Measurements from ENCODE around the gene DST.

Gene DST

GRCh38 chr6:56481957-56482356 lies 160.7 kb downstream of the DST start:
- DNase-seq (ENCODE audit: low spot score): no peak

- no peak for DNase-seq (ENCODE audit: low spot score)
Observed at GRCh38 chr6:56480654-56481337, 161.9 kb downstream of the DST start.

- DNase-seq (ENCODE audit: low spot score): no peak
Observed at GRCh38 chr6:56480246-56480645, 162.4 kb downstream of the DST start.

GRCh38 chr6:56479381-56479780 lies 163.3 kb downstream of the DST start:
- no peak for DNase-seq (ENCODE audit: low spot score)

GRCh38 chr6:56478202-56478601 lies 164.5 kb downstream of the DST start:
- DNase-seq (ENCODE audit: low spot score): no peak

GRCh38 chr6:56477241-56477640 lies 165.4 kb downstream of the DST start:
- no peak for DNase-seq (ENCODE audit: low spot score)

GRCh38 chr6:56475736-56476457 lies 166.8 kb downstream of the DST start:
- no peak for DNase-seq (ENCODE audit: low spot score)

- no peak for DNase-seq (ENCODE audit: low spot score)
Observed at GRCh38 chr6:56474532-56474931, 168.2 kb downstream of the DST start.

GRCh38 chr6:56463443-56463842 lies 179.2 kb downstream of the DST start:
- DNase-seq (ENCODE audit: low spot score): no peak

- no peak for DNase-seq (ENCODE audit: low spot score)
Observed at GRCh38 chr6:56459030-56459805, 183.5 kb downstream of the DST start.

GRCh38 chr6:56458324-56458884 lies 184.3 kb downstream of the DST start:
- no peak for DNase-seq (ENCODE audit: low spot score)

- no peak for DNase-seq (ENCODE audit: low spot score)
Observed at GRCh38 chr6:56456785-56457184, 185.9 kb downstream of the DST start.

- DNase-seq (ENCODE audit: low spot score): no peak
Observed at GRCh38 chr6:56450882-56451739, 191.6 kb downstream of the DST start.

GRCh38 chr6:56450376-56450775 lies 192.3 kb downstream of the DST start:
- no peak for DNase-seq (ENCODE audit: low spot score)

- no peak for DNase-seq (ENCODE audit: low spot score)
Observed at GRCh38 chr6:56448046-56448445, 194.6 kb downstream of the DST start.

GRCh38 chr6:56445818-56446217 lies 196.9 kb downstream of the DST start:
- no peak for DNase-seq (ENCODE audit: low spot score)

GRCh38 chr6:56444855-56445254 lies 197.8 kb downstream of the DST start:
- no peak for DNase-seq (ENCODE audit: low spot score)

GRCh38 chr6:56440551-56440981 lies 202.1 kb downstream of the DST start:
- no peak for DNase-seq (ENCODE audit: low spot score)

- no peak for DNase-seq (ENCODE audit: low spot score)
Observed at GRCh38 chr6:56437171-56437900, 205.4 kb downstream of the DST start.

GRCh38 chr6:56435754-56436153 lies 206.9 kb downstream of the DST start:
- no peak for DNase-seq (ENCODE audit: low spot score)

GRCh38 chr6:56435326-56435725 lies 207.4 kb downstream of the DST start:
- no peak for DNase-seq (ENCODE audit: low spot score)
